Keratinocyte (primary cell): ENCODE results near the gene CMIP.

Experiments used
- CTCF ChIP-seq, 3 experiments: IDR thresholded peaks in 1 of 3; conservative IDR thresholded peaks in 1 of 3; optimal IDR thresholded peaks in 1 of 3; 2 replicates in 2 of 3; 3 replicates in 1 of 3; pipeline versions ENCODE3 to v1.5.1; 2011; ENCODE audit warnings: low read length in 3 of 3, mild to moderate bottlenecking in 3 of 3, moderate library complexity in 2 of 3, control low read depth in 1 of 3, inconsistent platforms in 1 of 3; ENCODE audit not compliant: insufficient read depth in 2 of 3; ENCODE audit errors: extremely low read depth in 1 of 3
- EZH2 ChIP-seq: IDR thresholded peaks from one replicate; pipeline ENCODE4 v1.6.1; 2012; ENCODE audit warnings: inconsistent platforms, mild to moderate bottlenecking, low read length, moderate library complexity

GRCh38 chr16:81571592-81572385, 127.2 kb downstream of the CMIP start:
- TF ChIP-seq CTCF (optimal IDR thresholded peaks at IDR 0.05 in 1 of 3, IDR thresholded peaks at IDR 0.05 in 1 of 3, conservative IDR thresholded peaks at IDR 0.05 in 1 of 3; ENCODE audit: extremely low read depth in 1 of 3, insufficient read depth in 2 of 3, low read length in 3 of 3) (no peak), EZH2 (no peak)
